ENCODE results near the gene AKT3. TPM values are rescaled to one million over a fixed set of nuclear protein-coding genes. Genes with fewer than 3 reads are reported as not detected.

AKT3 gene
- total RNA-seq, 1 donor from 2014 or later = 36.2 TPM

DNA sequence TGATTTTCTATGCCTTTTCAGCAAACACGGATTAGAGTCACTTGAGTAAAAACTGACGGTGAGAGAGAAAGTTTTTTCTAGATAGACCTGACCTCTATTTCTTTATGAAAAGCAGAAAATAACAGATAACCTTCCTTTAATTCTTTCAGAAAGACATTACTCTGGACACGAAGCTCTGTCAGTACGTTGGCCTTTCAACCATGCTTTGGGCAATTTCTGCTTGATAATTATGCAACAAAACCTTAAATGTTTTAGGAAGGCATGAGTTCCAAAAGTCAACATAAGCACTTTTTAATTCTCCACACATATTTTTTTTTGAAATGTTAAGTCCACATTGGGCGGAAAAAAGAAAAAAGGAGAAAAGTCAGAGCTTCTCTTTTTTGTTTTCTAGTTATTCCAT, 137.8 kb downstream of the AKT3 start:
- H3K79me2 ChIP-seq (ENCODE audit: low read depth) = peaks cover 4% of the 10 kb centered on the region
- H3K27ac Mint-ChIP-seq = peak overlapping the region; percentile 26

DNA sequence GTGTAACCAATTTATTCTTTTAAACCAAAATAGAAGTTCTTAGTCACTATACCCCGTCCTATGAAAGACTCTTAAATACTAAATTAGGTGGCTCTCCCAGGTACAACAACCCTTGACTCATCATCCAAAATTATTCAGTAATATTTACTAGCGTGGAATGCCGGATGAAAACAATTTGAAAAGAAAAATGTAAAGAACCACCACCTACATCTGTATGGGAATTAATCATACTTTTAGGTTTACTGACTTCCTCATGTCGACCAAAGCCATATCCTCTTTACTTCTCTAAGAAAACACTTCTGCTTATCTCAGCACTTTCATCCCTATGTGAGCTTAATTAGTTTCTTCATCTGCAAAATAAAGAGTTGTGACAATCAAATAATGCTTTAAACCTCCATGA, 139.6 kb downstream of the AKT3 start:
- Mint-ChIP-seq H3K4me3 (no peak overlapping the region), H3K36me3 (no peaks in the 10 kb centered on the region), H3K4me1 (peaks cover 58% of the 10 kb centered on the region), H3K9me3 (no peaks in the 10 kb centered on the region), H3K27ac (peak overlapping the region; percentile 36), H3K27me3 (ENCODE audit: insufficient read depth, low read depth) (no peaks in the 10 kb centered on the region)
- Histone ChIP-seq H3K27ac (no peak overlapping the region), H3K36me3 (no peaks in the 10 kb centered on the region), H3K4me2 (no peak overlapping the region), H4K20me1 (ENCODE audit: low read depth) (no peaks in the 10 kb centered on the region), H3K79me2 (ENCODE audit: low read depth) (peaks cover 4% of the 10 kb centered on the region), H3K27me3 (no peaks in the 10 kb centered on the region), H3F3A (ENCODE audit: low read depth) (no peaks in the 10 kb centered on the region), H3K9me3 (ENCODE audit: low read depth) (no peaks in the 10 kb centered on the region), H3K9ac (no peak overlapping the region), H3K4me1 (peaks cover 19% of the 10 kb centered on the region), H2AFZ (replicated peaks) (no peak overlapping the region), H3K4me3 (no peak overlapping the region)
- TF ChIP-seq EZH2 (IDR thresholded peaks at IDR 0.05) (no peak), EZH2phosphoT487 (IDR thresholded peaks at IDR 0.05) (no peak)
- TF ChIP-seq, protein P1, sequence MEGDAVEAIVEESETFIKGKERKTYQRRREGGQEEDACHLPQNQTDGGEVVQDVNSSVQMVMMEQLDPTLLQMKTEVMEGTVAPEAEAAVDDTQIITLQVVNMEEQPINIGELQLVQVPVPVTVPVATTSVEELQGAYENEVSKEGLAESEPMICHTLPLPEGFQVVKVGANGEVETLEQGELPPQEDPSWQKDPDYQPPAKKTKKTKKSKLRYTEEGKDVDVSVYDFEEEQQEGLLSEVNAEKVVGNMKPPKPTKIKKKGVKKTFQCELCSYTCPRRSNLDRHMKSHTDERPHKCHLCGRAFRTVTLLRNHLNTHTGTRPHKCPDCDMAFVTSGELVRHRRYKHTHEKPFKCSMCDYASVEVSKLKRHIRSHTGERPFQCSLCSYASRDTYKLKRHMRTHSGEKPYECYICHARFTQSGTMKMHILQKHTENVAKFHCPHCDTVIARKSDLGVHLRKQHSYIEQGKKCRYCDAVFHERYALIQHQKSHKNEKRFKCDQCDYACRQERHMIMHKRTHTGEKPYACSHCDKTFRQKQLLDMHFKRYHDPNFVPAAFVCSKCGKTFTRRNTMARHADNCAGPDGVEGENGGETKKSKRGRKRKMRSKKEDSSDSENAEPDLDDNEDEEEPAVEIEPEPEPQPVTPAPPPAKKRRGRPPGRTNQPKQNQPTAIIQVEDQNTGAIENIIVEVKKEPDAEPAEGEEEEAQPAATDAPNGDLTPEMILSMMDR (IDR thresholded peaks at IDR 0.05) = no peak
- no peak for DNase-seq (ENCODE audit: low spot score)

More for the DNA sequence above, 137.8 kb downstream of the AKT3 start:
- no peak overlapping the region for H3K4me2 ChIP-seq
- no peaks in the 10 kb centered on the region for H3K27me3 Mint-ChIP-seq (ENCODE audit: insufficient read depth, low read depth)
- TF ChIP-seq EZH2 (IDR thresholded peaks at IDR 0.05) (no peak), EZH2phosphoT487 (IDR thresholded peaks at IDR 0.05) (no peak)
- TF ChIP-seq, protein P1 (IDR thresholded peaks at IDR 0.05) = no peak
- no peaks in the 10 kb centered on the region for H3K36me3 Mint-ChIP-seq
- peaks cover 19% of the 10 kb centered on the region for H3K4me1 ChIP-seq
- H3K4me3 ChIP-seq = no peak overlapping the region
- no peaks in the 10 kb centered on the region for H4K20me1 ChIP-seq (ENCODE audit: low read depth)
- H3K27ac ChIP-seq = no peak overlapping the region
- no peaks in the 10 kb centered on the region for H3K9me3 ChIP-seq (ENCODE audit: low read depth)
- no peak overlapping the region for H2AFZ ChIP-seq (replicated peaks)
- no peak overlapping the region for H3K9ac ChIP-seq
- H3K4me3 Mint-ChIP-seq = no peak overlapping the region
- H3K27me3 ChIP-seq = no peaks in the 10 kb centered on the region
- no peaks in the 10 kb centered on the region for H3K36me3 ChIP-seq
- H3F3A ChIP-seq (ENCODE audit: low read depth) = no peaks in the 10 kb centered on the region
- H3K4me1 Mint-ChIP-seq = peaks cover 54% of the 10 kb centered on the region
- no peak for DNase-seq (ENCODE audit: low spot score)
- no peaks in the 10 kb centered on the region for H3K9me3 Mint-ChIP-seq

DNA sequence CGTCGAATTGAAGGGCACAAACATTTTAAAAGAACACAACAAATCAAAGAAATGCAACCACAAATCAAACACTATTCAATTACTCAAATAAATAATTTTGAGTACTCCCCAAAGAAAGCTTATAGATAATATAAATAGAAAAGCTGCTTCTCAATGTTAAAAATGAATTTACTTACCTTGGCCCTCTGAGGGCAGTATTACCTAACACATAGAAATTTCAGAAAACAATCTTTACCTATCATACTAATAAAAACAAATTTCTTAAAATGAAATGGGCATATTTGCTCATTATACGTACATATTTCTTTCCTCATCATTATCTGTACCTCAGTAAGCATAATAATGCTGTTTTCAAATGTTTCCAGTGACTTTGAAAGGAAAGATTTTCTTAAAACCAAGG, 141.8 kb downstream of the AKT3 start:
- DNase-seq (ENCODE audit: low spot score) = no peak
- no peaks in the 10 kb centered on the region for H3K9me3 Mint-ChIP-seq
- Histone ChIP-seq H3K4me2 (no peak overlapping the region), H4K20me1 (ENCODE audit: low read depth) (no peaks in the 10 kb centered on the region), H3K4me3 (no peak overlapping the region), H3K9me3 (ENCODE audit: low read depth) (no peaks in the 10 kb centered on the region), H2AFZ (replicated peaks) (no peak overlapping the region), H3K27ac (no peak overlapping the region), H3F3A (ENCODE audit: low read depth) (no peaks in the 10 kb centered on the region), H3K27me3 (no peaks in the 10 kb centered on the region), H3K4me1 (peaks cover 3% of the 10 kb centered on the region), H3K36me3 (no peaks in the 10 kb centered on the region), H3K79me2 (ENCODE audit: low read depth) (peaks cover 4% of the 10 kb centered on the region), H3K9ac (no peak overlapping the region)
- peaks cover 39% of the 10 kb centered on the region for H3K4me1 Mint-ChIP-seq
- TF ChIP-seq, protein P1 (IDR thresholded peaks at IDR 0.05) = peak; percentile 42
- no peak for TF ChIP-seq EZH2 (IDR thresholded peaks at IDR 0.05)
- no peaks in the 10 kb centered on the region for H3K27me3 Mint-ChIP-seq (ENCODE audit: insufficient read depth, low read depth)
- H3K36me3 Mint-ChIP-seq = no peaks in the 10 kb centered on the region
- H3K27ac Mint-ChIP-seq = no peak overlapping the region
- H3K4me3 Mint-ChIP-seq = no peak overlapping the region

Measured in neural progenitor cell (in vitro differentiated cells).